GM21367 (cell line): ENCODE data around the gene PACSIN2.

Experiments
- ATAC-seq: cut with Tn5 transposase; IDR thresholded peaks from one replicate; pipeline ENCODE4 v1.9.1; 2021; ENCODE audit not compliant: unreplicated experiment

Gene PACSIN2

GRCh38 chr22:42833104-42833503 lies 181.8 kb downstream of the PACSIN2 start:
- no peak for ATAC-seq

GRCh38 chr22:42831712-42832111 lies 183.2 kb downstream of the PACSIN2 start:
- ATAC-seq, result no peak

GRCh38 chr22:42830161-42830560 lies 184.8 kb downstream of the PACSIN2 start:
- ATAC-seq, result no peak

GRCh38 chr22:42829302-42829701 lies 185.6 kb downstream of the PACSIN2 start:
- no peak for ATAC-seq

- ATAC-seq, result no peak
Measured at GRCh38 chr22:42825796-42826195, 189.2 kb downstream of the PACSIN2 start.

- ATAC-seq, result no peak
Measured at GRCh38 chr22:42821386-42821785, 193.6 kb downstream of the PACSIN2 start.

GRCh38 chr22:42820045-42820763 lies 194.7 kb downstream of the PACSIN2 start:
- ATAC-seq, result no peak
